ENCODE data around the gene PAK5. TPM values are rescaled to one million over a fixed set of nuclear protein-coding genes. Genes with fewer than 3 reads are reported as not detected.

The PAK5 gene
- total RNA-seq, 1 donor from 2014 or later, result 1.6 TPM

DNA sequence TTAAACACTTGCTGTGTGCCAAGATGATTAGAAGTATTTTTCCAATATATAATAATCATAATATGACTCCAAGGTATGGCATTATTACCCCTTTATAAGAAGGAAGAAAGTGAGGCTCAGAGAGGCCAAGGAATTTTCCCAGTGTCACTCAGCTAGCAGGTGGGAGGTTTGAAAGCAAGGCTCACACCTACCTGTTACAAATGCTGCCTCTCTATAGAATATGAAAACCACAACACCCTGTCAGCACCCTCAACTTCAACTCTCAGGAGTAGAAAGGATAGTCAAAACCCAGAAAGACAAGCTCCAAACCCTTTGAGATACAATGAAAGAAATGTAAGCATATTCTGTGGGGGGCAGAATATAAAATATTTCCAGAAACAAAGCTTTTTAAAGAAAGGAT lies 247.8 kb downstream of the PAK5 start:
- Histone ChIP-seq H3K36me3 (no peaks in the 10 kb centered on the region), H3K79me2 (ENCODE audit: low read depth) (no peaks in the 10 kb centered on the region), H4K20me1 (ENCODE audit: low read depth) (no peaks in the 10 kb centered on the region), H3K4me2 (no peak overlapping the region), H3K9me3 (ENCODE audit: low read depth) (no peaks in the 10 kb centered on the region), H3F3A (ENCODE audit: low read depth) (no peaks in the 10 kb centered on the region), H3K27ac (no peak overlapping the region), H2AFZ (replicated peaks) (no peak overlapping the region), H3K9ac (no peak overlapping the region), H3K27me3 (no peaks in the 10 kb centered on the region), H3K4me3 (no peak overlapping the region), H3K4me1 (peaks cover 6% of the 10 kb centered on the region)
- Mint-ChIP-seq H3K27me3 (ENCODE audit: insufficient read depth, low read depth) (peaks cover 2% of the 10 kb centered on the region), H3K36me3 (no peaks in the 10 kb centered on the region), H3K9me3 (no peaks in the 10 kb centered on the region), H3K27ac (no peak overlapping the region), H3K4me3 (no peak overlapping the region), H3K4me1 (no peaks in the 10 kb centered on the region)
- TF ChIP-seq EZH2 (IDR thresholded peaks at IDR 0.05) (no peak), EZH2phosphoT487 (IDR thresholded peaks at IDR 0.05) (no peak)
- TF ChIP-seq, protein P1, sequence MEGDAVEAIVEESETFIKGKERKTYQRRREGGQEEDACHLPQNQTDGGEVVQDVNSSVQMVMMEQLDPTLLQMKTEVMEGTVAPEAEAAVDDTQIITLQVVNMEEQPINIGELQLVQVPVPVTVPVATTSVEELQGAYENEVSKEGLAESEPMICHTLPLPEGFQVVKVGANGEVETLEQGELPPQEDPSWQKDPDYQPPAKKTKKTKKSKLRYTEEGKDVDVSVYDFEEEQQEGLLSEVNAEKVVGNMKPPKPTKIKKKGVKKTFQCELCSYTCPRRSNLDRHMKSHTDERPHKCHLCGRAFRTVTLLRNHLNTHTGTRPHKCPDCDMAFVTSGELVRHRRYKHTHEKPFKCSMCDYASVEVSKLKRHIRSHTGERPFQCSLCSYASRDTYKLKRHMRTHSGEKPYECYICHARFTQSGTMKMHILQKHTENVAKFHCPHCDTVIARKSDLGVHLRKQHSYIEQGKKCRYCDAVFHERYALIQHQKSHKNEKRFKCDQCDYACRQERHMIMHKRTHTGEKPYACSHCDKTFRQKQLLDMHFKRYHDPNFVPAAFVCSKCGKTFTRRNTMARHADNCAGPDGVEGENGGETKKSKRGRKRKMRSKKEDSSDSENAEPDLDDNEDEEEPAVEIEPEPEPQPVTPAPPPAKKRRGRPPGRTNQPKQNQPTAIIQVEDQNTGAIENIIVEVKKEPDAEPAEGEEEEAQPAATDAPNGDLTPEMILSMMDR (IDR thresholded peaks at IDR 0.05), result no peak
- no peak for DNase-seq (ENCODE audit: low spot score)

DNA sequence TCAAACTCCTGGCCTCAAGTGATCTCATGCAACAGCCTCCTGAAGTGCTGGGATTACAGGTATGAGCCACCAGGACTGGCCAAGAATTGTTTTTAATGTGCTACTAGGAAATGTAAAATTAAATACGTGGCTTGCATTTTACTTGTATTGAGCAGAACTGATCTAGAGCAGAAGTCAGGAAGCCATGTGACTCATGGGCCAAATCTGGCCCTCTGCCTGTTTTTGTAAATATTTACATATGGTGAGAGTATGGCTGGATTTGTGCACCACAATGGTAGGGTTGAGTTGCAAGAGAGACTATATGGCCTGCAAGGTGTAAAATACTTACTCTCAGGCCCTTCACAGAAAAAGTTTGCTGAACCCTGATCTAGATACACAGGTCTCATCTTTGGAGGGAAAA lies 248.7 kb downstream of the PAK5 start:
- no peak for DNase-seq (ENCODE audit: low spot score)
- H3F3A ChIP-seq (ENCODE audit: low read depth), result no peaks in the 10 kb centered on the region
- Mint-ChIP-seq H3K27ac (no peak overlapping the region), H3K4me3 (no peak overlapping the region), H3K27me3 (ENCODE audit: insufficient read depth, low read depth) (peaks cover 2% of the 10 kb centered on the region), H3K36me3 (no peaks in the 10 kb centered on the region), H3K9me3 (no peaks in the 10 kb centered on the region), H3K4me1 (no peaks in the 10 kb centered on the region)
- H3K27ac ChIP-seq, result no peak overlapping the region
- H3K4me1 ChIP-seq, result peaks cover 7% of the 10 kb centered on the region
- H4K20me1 ChIP-seq (ENCODE audit: low read depth), result no peaks in the 10 kb centered on the region
- H3K9ac ChIP-seq, result no peak overlapping the region
- H3K27me3 ChIP-seq, result no peaks in the 10 kb centered on the region
- H2AFZ ChIP-seq (replicated peaks), result no peak overlapping the region
- H3K4me2 ChIP-seq, result no peak overlapping the region
- TF ChIP-seq EZH2phosphoT487 (IDR thresholded peaks at IDR 0.05), result no peak
- H3K36me3 ChIP-seq, result no peaks in the 10 kb centered on the region
- no peaks in the 10 kb centered on the region for H3K79me2 ChIP-seq (ENCODE audit: low read depth)
- H3K9me3 ChIP-seq (ENCODE audit: low read depth), result no peaks in the 10 kb centered on the region
- no peak overlapping the region for H3K4me3 ChIP-seq

DNA sequence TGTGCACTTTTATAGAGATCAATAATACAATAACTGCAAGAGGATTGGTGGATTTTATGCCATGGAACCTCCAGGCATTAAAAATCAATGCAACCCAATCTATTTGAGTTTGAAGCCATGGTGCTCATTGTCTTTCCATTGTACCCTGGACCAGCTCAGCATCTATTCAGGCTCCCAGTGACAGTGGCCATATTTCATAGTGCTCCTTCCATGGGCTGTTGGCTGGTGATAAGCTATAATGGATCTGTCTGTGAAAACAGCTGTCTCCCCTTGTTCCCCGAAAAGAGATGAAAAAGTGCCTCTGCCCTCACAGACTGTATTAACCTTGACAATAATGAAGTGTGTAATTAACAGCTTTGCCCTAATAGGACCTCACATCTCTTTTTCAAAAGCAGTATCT lies 250.2 kb downstream of the PAK5 start:
- Mint-ChIP-seq H3K4me3 (no peak overlapping the region), H3K36me3 (no peaks in the 10 kb centered on the region), H3K27ac (no peak overlapping the region), H3K4me1 (peaks cover 3% of the 10 kb centered on the region), H3K27me3 (ENCODE audit: insufficient read depth, low read depth) (peaks cover 2% of the 10 kb centered on the region), H3K9me3 (no peaks in the 10 kb centered on the region)
- H3K36me3 ChIP-seq, result no peaks in the 10 kb centered on the region
- no peak overlapping the region for H2AFZ ChIP-seq (replicated peaks)
- no peak overlapping the region for H3K9ac ChIP-seq
- no peaks in the 10 kb centered on the region for H4K20me1 ChIP-seq (ENCODE audit: low read depth)
- H3K27ac ChIP-seq, result no peak overlapping the region
- H3K27me3 ChIP-seq, result no peaks in the 10 kb centered on the region
- no peak for DNase-seq (ENCODE audit: low spot score)
- peaks cover 13% of the 10 kb centered on the region for H3K4me1 ChIP-seq
- no peaks in the 10 kb centered on the region for H3K79me2 ChIP-seq (ENCODE audit: low read depth)
- TF ChIP-seq, protein P1 (IDR thresholded peaks at IDR 0.05), result no peak
- TF ChIP-seq EZH2 (IDR thresholded peaks at IDR 0.05), result no peak
- TF ChIP-seq EZH2phosphoT487 (IDR thresholded peaks at IDR 0.05), result no peak
- H3F3A ChIP-seq (ENCODE audit: low read depth), result no peaks in the 10 kb centered on the region
- no peak overlapping the region for H3K4me3 ChIP-seq
- H3K4me2 ChIP-seq, result no peak overlapping the region
- H3K9me3 ChIP-seq (ENCODE audit: low read depth), result no peaks in the 10 kb centered on the region

DNA sequence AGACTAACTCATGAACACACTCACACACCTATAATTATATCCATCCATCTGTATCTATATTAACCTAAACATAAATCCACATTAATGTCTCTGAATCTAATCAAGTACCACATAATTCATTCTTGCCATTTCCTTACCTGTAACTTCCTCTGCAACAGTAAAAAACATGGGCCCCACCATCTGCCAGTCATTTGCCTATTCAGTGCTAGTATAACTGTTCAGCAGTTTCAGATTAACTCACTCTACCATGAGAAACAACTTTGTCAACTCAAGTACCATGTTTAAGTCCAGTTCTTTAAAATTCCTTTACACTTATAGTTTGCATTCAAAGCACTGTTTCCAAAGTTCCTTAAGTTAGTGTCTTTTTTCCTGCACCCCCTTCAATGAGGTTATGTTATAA lies 255.7 kb downstream of the PAK5 start:
- Mint-ChIP-seq H3K4me3 (no peak overlapping the region), H3K9me3 (peaks cover 14% of the 10 kb centered on the region), H3K36me3 (peaks cover 4% of the 10 kb centered on the region), H3K27ac (peak overlapping the region; percentile 51), H3K27me3 (ENCODE audit: insufficient read depth, low read depth) (peaks cover 5% of the 10 kb centered on the region), H3K4me1 (peaks cover 6% of the 10 kb centered on the region)
- H2AFZ ChIP-seq (replicated peaks), result no peak overlapping the region
- H3K4me3 ChIP-seq, result no peak overlapping the region
- H3K4me2 ChIP-seq, result no peak overlapping the region
- H3K9ac ChIP-seq, result no peak overlapping the region
- H4K20me1 ChIP-seq (ENCODE audit: low read depth), result no peaks in the 10 kb centered on the region
- no peak for TF ChIP-seq EZH2phosphoT487 (IDR thresholded peaks at IDR 0.05)
- no peak for TF ChIP-seq EZH2 (IDR thresholded peaks at IDR 0.05)
- TF ChIP-seq, protein P1 (IDR thresholded peaks at IDR 0.05), result no peak
- DNase-seq (ENCODE audit: low spot score), result no peak
- H3K36me3 ChIP-seq, result no peaks in the 10 kb centered on the region
- no peaks in the 10 kb centered on the region for H3K27me3 ChIP-seq
- H3K27ac ChIP-seq, result no peak overlapping the region
- no peaks in the 10 kb centered on the region for H3K79me2 ChIP-seq (ENCODE audit: low read depth)
- H3F3A ChIP-seq (ENCODE audit: low read depth), result no peaks in the 10 kb centered on the region
- peaks cover 22% of the 10 kb centered on the region for H3K4me1 ChIP-seq
- no peaks in the 10 kb centered on the region for H3K9me3 ChIP-seq (ENCODE audit: low read depth)
